ENCODE measurements around the gene OMP.

Gene OMP

GRCh38 chr11:77111277-77111676 lies 8.6 kb downstream of the OMP start:
- no peak overlapping the region for H3K4me3 ChIP-seq (ENCODE audit: low read depth, low read length)
- DNase-seq (ENCODE audit: low read depth) = no peak
- no peak for TF ChIP-seq MAX (IDR thresholded peaks at IDR 0.05; ENCODE audit: low read depth, low read length)
- no peak for TF ChIP-seq POLR2A (IDR thresholded peaks at IDR 0.05; ENCODE audit: extremely low read depth, insufficient read length)
- no peak for TF ChIP-seq MYC (IDR thresholded peaks at IDR 0.05; ENCODE audit: low read depth, low read length)
- TF ChIP-seq CTCF (IDR thresholded peaks at IDR 0.05; ENCODE audit: low read depth, low read length) = no peak

- no peak for DNase-seq (ENCODE audit: low read depth)
- TF ChIP-seq MAX (IDR thresholded peaks at IDR 0.05; ENCODE audit: low read depth, low read length) (no peak), CTCF (IDR thresholded peaks at IDR 0.05; ENCODE audit: low read depth, low read length) (no peak), MYC (IDR thresholded peaks at IDR 0.05; ENCODE audit: low read depth, low read length) (no peak), POLR2A (IDR thresholded peaks at IDR 0.05; ENCODE audit: extremely low read depth, insufficient read length) (no peak)
- no peak overlapping the region for H3K4me3 ChIP-seq (ENCODE audit: low read depth, low read length)
These were observed 9.3 kb downstream of the OMP start for GRCh38 chr11:77111946-77112345.

GRCh38 chr11:77112641-77113381 lies 10.2 kb downstream of the OMP start:
- no peak overlapping the region for H3K4me3 ChIP-seq (ENCODE audit: low read depth, low read length)
- no peak for DNase-seq (ENCODE audit: low read depth)
- TF ChIP-seq MAX (IDR thresholded peaks at IDR 0.05; ENCODE audit: low read depth, low read length) (no peak), CTCF (IDR thresholded peaks at IDR 0.05; ENCODE audit: low read depth, low read length) (no peak), MYC (IDR thresholded peaks at IDR 0.05; ENCODE audit: low read depth, low read length) (no peak), POLR2A (IDR thresholded peaks at IDR 0.05; ENCODE audit: extremely low read depth, insufficient read length) (no peak)

- peak; percentile 38 for DNase-seq (ENCODE audit: low read depth)
- TF ChIP-seq MYC (IDR thresholded peaks at IDR 0.05; ENCODE audit: low read depth, low read length) (no peak), MAX (IDR thresholded peaks at IDR 0.05; ENCODE audit: low read depth, low read length) (no peak), CTCF (IDR thresholded peaks at IDR 0.05; ENCODE audit: low read depth, low read length) (peak; percentile 73), POLR2A (IDR thresholded peaks at IDR 0.05; ENCODE audit: extremely low read depth, insufficient read length) (no peak)
- no peak overlapping the region for H3K4me3 ChIP-seq (ENCODE audit: low read depth, low read length)
These were observed 10.9 kb downstream of the OMP start for GRCh38 chr11:77113382-77114088.

- H3K4me3 ChIP-seq (ENCODE audit: low read depth, low read length) = no peak overlapping the region
- no peak for TF ChIP-seq POLR2A (IDR thresholded peaks at IDR 0.05; ENCODE audit: extremely low read depth, insufficient read length)
- no peak for TF ChIP-seq MAX (IDR thresholded peaks at IDR 0.05; ENCODE audit: low read depth, low read length)
- TF ChIP-seq MYC (IDR thresholded peaks at IDR 0.05; ENCODE audit: low read depth, low read length) = no peak
- TF ChIP-seq CTCF (IDR thresholded peaks at IDR 0.05; ENCODE audit: low read depth, low read length) = no peak
- DNase-seq (ENCODE audit: low read depth) = no peak
These were observed 11.4 kb downstream of the OMP start for GRCh38 chr11:77114089-77114463.
